Occipital lobe (tissue), 2 donors: ENCODE measurements around the gene LAMTOR4. TPM values are rescaled to one million over a fixed set of nuclear protein-coding genes. Genes with fewer than 3 reads are reported as not detected.
"Not testable (repeated sequence)": the region's sequence is repeated elsewhere in the genome, so short reads cannot be mapped to it uniquely, and the experiment has no call there.

Experiments
- DNase-seq: peaks from one replicate; lab custom pipeline; 2025; lab: John Stamatoyannopoulos, UW
- total RNA-seq: library from RNA; depleted of rRNA; stranded (reverse); fragments of >200 nt; gene quantifications from one replicate; pipeline ENCODE4 v1.2.3, GENCODE V29; 2014

Gene LAMTOR4
- total RNA-seq, 1 donor from 2014 or later = 22.6 TPM

DNA sequence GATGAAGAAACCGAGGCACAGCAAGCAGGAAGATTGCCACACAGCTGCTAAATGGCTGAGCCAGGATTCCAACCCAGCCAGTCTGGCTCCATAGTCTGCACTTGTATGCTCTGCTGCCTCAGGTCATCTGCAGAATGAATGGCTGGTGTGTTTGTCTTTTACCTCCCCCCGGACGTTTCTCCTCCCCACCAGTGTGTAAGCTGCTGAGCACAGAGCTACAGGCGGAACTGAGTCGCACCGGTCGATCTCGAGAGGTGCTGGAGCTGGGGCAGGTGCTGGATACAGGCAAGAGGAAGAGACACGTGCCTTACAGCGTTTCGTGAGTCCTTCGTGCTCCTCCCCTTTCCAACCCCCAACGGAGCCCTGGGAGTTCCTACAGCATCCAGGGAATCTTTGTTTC is 26.7 kb upstream of the LAMTOR4 start:
- DNase-seq = no peak

DNA sequence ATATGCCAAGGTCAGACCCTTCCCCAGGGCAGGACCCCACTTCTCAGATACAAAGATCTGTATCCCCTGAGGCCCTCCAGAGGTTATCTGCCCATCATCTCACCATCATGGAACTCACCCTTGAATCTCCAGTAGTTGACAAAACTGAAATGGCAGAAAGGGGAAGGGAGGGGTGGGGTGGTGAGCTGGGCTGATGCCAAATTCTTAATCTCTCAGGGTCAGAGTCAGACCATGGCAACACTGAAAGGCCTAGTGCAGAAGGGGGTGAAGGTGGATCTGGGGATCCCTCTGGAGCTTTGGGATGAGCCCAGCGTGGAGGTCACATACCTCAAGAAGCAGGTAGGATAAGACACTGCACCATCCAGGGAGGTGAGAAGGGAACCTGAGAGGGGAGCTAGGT is 26.1 kb upstream of the LAMTOR4 start:
- DNase-seq = no peak

DNA sequence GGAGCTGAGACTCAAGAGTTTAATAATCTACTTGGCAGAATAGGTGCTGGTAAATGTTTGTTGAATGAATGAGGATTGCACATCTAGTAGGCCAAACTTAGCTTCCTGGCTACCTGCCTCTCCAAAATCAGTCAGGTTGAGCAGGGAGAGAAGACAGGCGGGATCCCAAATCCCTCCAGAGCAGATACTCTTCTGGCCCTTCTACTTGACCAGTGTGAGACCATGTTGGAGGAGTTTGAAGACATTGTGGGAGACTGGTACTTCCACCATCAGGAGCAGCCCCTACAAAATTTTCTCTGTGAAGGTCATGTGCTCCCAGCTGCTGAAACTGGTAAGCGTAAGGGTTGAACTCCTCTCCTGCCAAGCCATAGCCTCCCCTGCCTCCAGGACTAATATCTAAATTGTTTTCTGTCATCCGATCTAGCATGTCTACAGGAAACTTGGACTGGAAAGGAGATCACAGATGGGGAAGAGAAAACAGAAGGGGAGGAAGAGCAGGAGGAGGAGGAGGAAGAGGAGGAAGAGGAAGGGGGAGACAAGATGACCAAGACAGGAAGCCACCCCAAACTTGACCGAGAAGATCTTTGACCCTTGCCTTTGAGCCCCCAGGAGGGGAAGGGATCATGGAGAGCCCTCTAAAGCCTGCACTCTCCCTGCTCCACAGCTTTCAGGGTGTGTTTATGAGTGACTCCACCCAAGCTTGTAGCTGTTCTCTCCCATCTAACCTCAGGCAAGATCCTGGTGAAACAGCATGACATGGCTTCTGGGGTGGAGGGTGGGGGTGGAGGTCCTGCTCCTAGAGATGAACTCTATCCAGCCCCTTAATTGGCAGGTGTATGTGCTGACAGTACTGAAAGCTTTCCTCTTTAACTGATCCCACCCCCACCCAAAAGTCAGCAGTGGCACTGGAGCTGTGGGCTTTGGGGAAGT is 24.2 kb upstream of the LAMTOR4 start:
- DNase-seq = no peak

DNA sequence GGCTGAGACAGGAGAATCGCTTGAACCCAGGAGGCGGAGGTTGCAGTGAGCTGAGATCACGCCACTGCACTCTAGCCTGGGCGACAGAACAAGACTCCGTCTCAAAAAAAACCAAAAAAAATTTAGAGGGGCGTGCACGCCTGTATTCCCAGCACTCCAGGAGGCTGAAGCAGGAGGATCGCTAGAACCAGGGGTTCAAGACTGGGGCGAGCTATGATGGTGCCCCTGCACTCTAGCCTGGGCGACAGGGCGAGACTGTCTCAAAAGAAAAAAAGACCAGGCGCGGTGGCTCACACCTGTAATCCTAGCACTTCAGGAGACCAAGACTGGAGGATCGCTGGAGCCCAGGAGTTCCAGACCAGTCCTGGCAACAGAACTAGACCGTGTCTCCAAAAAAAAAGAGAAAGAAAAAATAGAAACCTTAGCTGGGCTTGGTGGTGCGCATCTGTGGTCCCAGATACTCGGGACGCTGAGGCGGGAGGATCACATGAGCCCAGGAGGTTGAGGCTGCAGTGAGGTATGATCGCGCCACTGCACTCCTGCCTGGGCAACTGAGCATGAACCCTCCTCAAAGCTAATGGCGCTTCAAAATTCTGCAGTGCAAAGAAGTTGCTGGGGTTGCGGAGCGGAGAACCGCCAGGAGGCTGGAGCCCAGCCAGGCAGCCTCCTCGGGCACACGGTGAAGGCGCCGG is 22.3 kb upstream of the LAMTOR4 start:
- peak; percentile 66 for DNase-seq

DNA sequence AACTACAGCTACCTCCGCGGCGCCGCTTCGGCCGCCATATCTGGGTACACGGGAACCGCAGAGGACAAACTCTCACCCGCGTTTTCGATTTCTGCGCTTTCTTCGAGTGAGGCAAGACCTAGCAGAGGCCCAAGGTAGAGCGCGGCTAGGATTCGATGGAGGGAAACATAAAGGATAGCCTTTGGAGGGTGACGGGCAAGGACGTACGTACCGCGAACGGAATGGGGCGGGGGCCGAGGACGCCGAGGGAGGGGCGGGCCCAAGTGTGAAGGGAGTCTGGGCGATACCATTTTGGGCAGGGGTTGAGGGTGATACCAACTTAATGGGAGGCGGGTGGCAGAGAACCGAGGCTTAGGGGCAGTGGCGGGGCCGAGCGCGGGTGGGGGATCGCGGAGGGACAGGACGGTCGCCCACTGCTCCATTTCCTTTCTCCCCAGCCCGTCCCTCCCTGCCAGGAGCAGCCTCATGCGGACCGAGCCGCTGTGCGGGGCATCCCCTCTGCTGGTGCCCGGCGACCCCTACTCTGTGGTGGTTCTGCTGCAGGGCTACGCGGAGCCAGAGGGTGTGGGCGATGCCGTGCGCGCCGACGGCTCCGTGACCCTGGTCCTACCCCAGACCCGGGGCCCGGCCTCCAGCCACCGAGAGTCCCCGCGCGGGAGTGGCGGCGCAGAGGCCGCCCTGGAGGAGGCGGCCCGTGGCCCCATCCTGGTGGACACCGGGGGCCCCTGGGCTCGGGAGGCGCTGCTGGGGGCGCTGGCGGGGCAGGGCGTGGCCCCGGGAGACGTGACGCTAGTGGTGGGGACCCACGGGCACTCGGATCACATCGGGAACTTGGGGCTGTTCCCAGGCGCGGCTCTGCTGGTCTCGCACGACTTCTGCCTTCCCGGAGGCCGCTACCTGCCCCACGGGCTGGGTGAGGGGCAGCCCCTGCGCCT is 21.5 kb upstream of the LAMTOR4 start, which contains the start of gene MBLAC1:
TSS of gene MBLAC1 (plus strand) at position 37 of the 935 bp plus-strand sequence. CDS start at position 466, 429 bp downstream.
- peak; percentile 89 for DNase-seq

DNA sequence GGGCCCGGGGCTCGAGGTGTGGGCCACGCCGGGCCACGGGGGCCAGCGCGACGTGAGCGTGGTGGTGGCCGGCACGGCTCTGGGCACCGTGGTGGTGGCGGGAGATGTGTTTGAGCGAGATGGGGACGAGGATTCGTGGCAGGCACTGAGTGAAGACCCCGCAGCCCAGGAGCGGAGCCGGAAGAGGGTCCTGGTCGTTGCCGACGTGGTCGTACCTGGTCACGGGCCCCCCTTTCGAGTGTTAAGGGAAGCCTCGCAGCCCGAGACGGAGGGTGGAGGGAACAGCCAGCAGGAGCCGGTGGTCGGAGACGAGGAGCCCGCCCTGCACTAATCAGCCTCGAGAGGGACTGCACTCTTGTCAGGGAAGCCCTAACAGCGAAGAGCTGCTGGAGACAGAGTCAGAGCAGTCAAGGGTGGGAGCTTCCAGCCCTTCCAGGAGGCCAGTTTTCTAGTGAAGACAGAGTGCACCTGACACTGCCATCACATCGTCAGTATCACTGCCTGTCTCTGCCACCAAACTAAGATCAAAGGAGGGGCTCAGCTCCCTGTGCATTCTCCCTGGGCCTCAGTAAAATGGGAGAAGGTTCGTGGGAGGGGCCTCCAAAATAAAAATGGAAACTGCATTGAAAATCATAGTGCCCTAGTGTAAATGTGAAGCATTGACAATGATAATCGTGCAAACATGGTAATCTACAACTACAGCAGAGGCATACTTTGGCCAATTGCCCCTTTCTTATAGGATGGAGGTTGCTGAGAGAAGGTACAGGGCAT is 20.7 kb upstream of the LAMTOR4 start:
- peak; percentile 19 for DNase-seq

DNA sequence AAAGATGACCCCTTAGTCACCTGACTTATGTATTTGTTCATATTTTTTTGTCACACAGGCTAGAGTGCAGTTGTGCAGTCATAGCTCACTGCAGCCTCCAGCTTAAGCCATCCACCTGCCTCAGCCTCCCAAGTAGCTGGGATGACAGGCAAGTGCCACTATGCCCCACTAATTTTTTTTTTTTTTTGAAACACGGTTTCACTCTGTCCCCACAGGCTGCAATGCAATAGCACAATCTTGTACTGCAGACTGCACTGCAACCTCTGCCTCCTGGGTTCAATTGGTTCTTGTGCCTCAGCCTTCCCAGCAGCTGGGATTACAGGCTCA is 20.1 kb upstream of the LAMTOR4 start:
- no peak for DNase-seq

DNA sequence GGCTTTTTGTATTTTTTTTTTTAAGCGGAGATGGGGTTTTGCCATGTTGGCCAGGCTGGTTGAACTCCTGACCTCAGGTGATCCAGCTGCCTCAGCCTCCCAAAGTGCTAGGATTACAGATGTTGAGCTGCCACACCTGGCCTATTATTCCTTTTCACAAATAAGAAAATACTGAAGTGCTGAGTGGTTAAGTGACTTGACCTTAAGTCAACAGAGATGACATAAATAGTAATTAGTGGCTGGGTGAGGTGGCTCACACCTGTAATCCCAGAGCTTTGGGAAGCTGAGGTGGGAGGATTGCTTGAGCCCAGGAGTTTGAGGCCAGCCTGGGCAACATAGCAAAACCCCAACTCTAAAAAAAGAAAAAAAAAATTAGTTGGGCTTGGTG is 18.5 kb upstream of the LAMTOR4 start:
- not testable (repeated sequence) for DNase-seq

DNA sequence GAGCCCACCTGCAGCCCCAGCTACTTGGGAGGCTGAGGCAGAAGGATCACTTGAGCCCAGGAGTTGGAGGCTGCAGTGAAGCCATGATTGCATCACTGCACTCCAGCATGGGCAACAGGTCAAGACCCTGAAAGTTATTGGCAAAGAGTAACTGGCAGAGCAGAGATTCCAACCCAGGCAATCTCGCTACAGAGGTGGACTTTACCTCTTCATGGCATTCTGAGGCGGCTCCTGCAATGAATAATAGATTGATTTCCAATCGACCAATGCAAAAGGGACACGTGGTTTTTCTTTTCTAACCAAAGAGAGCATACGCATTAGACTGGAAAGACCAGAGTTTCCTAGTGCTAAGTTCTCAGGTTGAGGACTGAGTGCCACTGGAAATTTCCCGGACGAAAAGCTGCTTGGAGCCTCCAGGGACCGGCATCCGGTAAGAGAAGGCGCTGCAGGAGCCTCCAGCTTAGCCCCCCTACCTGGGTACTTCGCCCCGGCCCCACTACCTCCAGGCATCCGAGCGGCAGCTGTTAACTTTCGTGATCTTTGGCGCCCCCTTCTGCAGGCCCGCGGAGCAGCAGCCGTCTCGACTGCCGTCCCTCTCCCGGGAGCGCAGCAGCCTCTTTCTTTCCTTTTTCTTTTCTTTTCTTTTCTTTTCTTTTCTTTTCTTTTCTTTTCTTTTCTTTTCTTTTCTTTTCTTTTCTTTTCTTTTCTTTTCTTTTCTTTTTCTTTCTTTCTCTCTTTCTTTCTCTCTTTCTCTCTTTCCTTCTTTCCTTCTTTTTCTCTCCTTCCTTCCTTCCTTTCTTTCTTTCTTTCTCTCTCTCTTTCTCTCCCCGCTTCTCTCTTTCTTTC is 17.9 kb upstream of the LAMTOR4 start:
- peak; percentile 45 for DNase-seq

DNA sequence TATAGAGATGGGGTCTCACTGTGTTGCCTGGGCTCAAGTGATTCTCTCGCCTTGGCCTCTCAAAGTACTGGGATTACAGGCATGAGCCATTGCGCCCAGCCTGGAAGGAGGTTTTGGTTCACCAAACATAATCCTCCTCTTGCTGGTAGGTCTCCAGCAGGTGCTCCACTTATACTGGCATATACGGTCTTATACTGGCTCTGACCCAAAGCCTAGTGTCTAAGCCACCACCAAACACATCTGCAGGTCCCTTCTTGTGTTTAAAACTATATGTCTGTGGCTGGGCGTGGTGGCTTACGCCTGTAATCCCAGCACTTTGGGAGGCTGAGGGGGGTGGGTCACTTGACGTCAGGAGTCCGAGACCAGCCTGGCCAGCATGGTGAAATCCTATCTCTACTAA is 16.6 kb upstream of the LAMTOR4 start:
- DNase-seq = no peak

DNA sequence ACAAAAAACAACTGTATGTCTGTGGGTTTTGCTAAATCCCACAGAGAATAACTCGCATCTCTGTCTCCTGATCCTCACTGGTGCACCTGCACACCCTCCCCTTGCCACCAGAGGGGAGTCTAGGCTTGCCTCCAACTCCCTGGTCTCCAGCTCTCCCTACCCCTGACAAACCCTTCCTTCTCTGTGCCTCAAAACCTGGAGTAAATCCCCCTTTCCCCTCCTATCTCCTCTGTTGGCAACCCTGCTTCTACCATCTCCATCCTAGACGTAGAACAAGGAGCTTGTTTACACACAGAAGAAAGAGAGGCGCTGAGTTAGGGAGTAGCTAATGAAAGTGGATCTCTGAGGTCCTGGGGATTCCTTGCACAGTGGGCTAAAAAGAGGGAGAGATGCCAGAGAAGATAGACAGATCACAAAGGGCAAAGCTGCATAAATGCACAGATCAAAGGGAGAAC is 16.0 kb upstream of the LAMTOR4 start:
- no peak for DNase-seq

DNA sequence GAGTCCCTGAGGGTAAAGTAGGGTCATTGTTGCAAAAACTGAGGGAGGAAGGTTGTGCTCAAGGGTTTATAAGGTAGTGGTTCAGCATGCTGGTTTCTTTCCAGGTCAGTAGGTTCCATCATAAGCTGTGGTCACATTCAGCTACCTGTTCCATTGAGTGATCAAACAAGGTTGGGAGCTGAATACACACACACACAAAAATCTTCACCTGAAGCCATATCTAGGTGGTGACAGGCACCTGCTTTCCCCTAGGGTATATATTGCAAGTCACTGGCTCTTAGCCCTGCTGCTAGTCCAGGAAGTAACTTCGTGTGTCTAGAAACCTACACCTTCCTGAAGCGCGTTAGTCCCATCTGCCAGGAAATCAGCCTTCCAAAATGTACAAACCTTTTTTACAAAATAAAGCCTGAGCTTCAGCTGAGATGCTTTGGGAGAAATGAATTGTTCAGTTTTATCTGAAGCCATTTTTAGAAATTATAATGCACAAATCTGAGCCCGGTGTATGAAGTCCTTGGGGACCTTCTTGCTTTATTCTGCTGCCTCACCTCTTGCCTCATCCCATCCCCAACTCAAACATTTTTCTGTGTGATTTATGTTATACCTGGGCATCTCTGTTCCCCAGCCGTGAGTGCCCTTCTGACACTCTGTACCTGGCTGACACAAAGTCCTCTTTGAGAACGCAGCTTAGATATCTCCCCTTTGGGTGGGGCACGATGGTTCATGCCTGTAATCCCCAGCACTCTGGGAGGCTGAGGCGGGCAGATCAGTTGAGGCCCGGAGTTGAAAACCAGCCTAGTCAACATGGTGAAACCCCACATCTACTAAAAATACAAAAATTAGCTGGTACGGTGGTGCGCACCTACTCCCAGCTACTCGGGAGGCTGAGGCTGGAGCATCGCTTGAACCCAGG is 10.6 kb upstream of the LAMTOR4 start:
- DNase-seq = no peak

DNA sequence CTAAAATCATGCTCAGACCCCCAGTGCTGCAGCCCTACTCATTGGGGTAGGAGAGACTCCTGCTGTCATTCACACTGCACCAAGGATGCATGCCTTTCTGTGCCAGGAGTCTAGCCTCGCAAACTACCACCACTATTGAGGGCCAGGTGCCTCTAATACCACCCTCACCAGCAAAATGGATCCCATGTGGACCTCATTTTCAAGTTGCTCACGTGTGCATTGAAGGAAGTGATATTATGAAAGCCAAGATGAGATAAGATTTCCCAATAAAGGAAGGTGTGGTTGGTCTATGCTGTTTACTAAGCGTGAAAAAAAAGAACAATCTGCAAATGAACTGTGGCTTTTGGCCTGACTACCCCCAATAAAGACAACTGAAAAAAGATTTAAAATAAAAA is 7.2 kb upstream of the LAMTOR4 start:
- no peak for DNase-seq

DNA sequence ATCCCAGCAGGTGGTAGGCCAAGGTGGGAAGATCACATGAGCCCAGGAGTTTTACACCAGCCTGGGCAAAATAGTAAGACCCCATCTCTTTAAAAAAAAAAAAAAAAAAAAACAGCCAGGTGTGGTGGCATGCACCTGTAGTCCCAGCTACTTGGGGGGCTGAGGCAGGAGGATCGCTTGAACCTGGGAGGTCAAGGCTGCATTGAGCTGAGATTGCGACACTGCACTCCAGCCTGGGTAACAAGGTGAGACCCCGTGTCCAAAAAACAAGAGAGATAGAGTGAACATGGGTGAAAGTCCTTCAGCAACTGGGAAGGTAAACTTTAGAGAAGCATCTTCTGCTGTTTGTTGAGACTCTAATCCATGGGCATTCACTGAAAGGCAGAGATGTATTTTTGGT is 6.3 kb upstream of the LAMTOR4 start:
- no peak for DNase-seq

DNA sequence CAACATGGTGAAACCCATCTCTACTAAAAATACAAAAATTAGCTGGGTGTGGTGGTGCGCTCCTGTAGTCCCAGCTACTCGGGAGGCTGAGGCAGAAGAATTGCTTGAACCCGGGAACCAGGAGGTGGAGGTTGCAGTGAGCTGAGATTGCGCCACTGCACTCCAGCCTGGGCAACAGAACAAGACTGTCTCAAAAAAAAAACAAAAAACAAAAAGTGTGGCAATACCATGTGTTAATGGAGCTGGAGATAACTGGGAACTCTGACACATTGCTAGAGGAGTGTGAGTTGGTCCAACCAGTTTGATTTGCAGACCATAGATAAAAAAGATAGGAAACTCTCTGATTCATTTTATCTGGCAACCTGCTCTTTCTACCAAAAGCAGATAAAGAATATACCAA is 2.4 kb upstream of the LAMTOR4 start:
- DNase-seq = not testable (repeated sequence)

DNA sequence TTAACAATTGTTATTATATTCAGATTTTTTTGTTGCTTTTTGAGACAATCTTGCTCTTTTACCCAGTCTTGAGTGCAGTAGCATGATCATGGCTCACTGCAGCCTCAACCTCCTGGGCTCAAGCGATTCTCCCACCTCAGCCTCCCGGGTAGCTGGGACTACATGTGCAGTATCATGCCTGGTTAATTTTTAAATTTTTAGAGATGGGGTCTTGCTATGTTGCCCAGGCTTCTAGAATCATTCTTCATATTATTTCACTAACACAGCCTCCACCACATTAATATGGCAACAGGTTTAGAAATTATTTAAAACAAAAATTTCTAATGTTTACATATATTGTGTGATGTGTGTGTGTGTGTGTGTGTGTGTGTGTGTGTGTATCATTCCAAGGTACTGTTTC is 1.4 kb upstream of the LAMTOR4 start:
- no peak for DNase-seq

DNA sequence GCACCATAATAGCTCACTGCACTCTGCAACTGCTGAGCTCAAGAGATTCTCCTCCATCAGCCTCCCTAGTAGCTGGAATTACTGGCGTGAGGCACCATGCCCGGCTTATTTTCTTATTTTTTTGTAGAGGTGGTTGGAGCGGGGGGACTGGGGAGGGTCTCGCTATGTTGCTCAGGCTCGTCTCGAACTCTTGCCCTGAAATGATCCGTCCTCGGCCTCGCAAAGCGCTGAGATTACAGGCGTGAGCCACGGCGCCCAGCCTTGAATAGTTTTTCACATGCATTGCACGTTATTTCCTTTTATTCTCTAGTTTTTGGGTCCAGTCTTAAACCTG is 526 bp upstream of the LAMTOR4 start:
- no peak for DNase-seq

DNA sequence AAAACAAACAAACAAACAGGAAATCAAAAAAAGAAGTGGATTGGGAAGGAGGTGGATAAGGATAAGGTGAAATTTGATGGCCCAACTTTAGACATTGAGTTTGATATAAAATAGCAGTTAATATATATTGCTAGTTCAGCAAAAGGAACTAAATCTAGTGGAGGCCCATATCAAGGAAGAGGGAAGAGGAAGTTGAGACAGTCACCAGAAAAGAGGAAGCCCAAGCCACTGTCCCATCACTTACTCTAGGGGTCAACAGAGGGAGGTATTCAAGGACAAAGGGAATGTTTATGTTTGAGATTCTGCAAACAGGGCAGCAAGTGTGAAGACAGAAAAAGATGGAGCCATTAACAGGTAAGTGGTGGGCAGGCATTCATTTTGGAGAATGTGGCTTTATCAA is 3.7 kb downstream of the LAMTOR4 start:
- no peak for DNase-seq
